Right hindlimb (tissue), 1 donor: ENCODE results near the gene AMPD1.

Experiments used
- DNase-seq: peaks from one replicate; pipeline ENCODE4 v3.0.0-alpha.2; 2018

Gene AMPD1

GRCh38 chr1:114694540-114695310 is 621 bp downstream of the AMPD1 start:
- no peak for DNase-seq

DNA sequence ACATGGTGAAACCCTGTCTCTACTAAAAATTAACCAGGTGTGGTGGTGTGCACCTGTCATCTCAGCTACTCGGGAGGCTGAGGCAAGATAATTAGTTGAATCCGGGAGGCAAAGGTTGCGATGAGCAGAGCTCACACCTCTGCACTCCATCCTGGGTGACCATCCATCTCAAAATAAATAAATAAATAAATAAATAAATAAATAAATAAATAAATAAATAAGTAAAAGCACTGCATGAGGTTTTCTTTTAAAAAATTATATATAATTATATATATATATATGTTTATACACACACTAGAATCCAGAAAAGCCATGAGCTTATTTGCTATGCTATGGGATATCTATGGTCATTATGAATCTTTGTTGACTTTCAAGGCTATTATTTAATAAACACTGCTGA is 2.4 kb downstream of the AMPD1 start:
- DNase-seq = no peak

DNA sequence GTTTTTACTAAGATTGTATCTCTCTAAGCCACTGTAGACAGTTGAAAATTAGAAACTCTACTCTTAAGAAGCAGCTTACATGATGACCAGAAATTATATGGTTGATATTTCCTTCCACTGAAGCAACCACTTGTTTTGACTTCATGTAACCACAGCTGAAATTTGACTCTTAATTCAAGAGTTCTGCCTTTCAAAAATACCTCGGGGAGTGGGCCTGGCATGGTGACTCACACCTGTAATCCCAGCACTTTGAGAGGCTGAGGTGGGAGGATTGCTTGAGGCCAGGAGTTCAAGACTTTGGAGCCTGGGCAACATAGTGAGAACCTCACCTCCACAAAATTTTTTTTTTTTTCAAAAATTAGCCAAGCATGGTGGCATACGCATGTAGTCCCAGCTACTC is 4.3 kb downstream of the AMPD1 start:
- DNase-seq = no peak

DNA sequence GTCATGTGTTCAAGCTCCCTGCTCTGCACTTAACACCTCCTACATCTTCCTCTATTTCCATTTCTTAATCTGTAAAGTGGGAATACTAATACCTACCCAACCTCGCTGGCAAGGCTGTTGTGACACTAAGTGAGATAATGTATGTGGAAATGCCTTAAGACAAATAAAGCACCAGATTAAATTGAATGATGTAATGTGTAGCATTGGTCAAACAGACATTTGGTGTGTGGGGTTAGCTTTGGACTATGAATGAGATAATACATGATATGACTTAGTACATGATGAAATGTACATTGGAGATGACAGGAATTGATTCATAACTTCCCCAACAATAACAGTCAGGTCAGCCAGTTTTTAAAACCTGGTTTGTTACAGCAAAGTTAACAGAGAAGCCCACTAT is 5.2 kb downstream of the AMPD1 start:
- no peak for DNase-seq

DNA sequence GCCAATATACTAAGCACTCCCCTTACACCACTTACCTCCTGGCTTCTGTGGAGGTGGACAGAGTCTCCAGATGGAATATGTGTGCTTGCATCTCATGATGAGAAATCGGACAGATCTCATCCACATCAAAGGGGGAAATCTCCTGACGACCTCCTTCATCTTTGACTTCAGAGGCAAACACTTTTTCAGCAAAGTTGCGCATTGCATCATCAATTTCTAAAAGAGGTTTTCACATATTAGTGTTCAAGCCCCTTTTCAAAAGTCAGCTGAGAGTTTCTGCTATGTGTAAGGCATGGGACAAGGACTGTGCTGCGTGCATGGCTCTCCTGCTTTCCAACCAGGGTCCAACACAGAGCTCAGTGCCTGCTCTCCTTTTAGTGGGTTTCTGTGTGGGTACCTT is 6.8 kb downstream of the AMPD1 start:
- no peak for DNase-seq

DNA sequence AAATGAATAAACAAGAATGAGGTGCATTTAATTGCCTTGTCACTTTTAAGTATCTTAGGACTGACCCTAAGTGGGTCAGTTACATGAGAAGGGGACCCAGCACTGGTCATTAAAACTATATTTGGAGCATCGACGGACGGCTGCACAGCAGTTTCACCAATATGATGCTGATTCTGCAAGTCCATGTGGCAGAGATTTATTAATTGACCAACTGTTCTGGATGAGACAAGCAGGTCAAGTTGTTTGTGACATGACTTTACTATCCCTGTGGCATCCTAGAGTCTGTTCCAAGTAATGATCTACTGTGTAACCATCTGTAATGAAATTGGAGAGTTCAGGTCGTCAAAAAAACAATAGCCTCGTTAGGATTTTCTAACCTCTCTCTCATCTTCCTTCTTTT is 9.5 kb downstream of the AMPD1 start:
- no peak for DNase-seq

DNA sequence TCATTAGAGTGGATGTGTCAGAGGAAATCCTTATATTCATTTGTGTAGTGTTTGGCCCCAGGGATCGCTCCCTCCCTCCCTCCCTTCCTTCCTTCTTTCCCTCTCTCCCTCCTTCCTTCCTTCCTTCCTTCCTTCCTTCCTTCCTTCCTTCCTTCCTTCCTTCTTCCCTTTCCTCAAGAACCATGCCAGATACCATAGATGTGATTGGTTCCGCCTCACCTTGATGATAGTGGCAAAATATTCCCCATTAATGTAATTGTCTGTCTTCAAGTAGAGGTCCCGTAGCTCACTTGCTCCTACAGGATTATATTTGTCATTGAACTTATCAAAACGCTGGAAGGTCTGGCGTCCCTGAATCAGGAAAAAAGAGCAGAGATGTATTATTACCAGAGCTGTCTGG is 17.7 kb downstream of the AMPD1 start:
- no peak for DNase-seq

DNA sequence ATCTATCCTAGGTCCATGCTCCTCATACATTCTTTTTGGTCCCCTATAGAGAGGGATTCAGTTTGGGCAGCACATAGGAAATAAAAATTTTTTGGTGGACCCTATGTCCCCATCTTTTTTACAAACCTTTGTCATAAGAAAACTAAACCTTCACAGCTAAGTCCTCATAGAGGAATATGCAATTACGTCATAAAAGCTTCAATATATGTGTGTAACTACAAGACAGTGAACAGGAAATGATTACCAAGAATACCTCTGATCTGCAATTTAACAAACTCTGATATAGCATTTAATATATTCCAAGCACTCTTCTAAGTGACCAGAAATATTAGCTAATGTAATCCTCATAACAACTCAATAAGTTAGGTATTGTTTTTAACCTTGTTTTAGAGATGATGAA is 19.2 kb downstream of the AMPD1 start:
- DNase-seq = no peak

DNA sequence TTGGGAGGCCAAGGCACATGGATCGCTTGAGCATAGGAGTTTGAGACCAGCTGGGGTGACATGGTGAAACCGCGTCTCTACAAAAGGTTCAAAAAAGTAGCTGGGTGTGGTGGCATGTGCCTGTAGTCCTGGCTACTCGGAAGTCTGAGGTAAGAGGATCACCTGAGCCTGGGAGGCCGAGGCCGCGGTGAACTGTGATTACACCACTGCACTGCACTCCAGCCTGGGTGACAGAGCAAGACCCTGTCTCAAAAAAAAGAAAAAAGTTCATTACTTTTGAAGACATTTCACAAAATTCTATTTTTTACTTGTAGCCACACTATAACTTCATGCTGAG is 23.4 kb downstream of the AMPD1 start:
- no peak for DNase-seq

GRCh38 chr1:114671011-114671938 is 24.1 kb downstream of the AMPD1 start:
- no peak for DNase-seq

GRCh38 chr1:114670083-114671010 is 25.0 kb downstream of the AMPD1 start:
- peak; percentile 96 for DNase-seq

DNA sequence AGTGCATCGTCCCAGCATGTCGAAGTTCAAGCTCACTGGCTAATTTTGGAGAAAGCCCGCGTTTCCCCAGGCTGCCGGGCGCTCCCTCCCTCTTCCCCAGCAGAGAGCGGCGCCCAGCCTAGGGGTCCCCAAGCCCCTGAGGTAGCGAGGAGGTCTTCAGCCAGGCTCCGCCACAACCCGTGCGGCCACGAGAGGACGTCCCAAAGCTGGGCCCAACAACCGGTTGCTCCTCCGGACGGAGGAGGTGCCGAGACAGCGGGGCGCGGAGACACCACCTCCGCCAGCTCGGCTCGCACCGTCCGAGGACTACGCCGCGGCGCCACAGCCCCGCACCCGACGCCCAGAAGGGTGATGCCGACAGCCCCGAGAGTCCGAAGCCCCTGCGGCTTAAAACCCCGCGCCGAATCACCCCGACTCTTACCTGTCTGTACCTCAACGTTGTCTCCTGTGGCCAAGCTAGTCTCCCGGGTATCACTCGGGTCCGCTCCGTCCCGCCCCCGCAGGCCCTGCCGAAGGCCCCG is 25.7 kb downstream of the AMPD1 start, which contains the start of gene DENND2C:
Gene DENND2C (minus strand): TSS at position 488 of the 521 bp plus-strand sequence. CDS start 44,065 bp downstream, outside the sequence.
- DNase-seq = no peak

GRCh38 chr1:114668784-114669561 is 26.4 kb downstream of the AMPD1 start:
- DNase-seq = no peak

DNA sequence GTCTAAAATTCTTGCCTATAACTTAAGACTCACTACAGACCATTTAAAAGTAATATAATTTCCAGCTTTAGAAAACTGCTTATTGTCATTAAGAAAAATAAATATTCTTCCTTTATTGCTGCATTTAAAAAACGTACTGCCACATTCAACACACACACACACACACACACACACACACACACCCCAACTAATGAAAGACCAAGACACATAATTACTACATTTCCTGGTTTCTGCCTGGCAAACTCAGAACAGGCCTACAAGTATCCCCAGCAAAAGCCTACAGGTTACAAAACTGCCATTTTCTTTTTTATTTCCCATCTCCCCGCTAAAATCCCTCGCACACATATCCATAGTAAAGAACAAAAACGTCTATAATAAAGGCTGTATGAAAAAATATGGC is 27.0 kb downstream of the AMPD1 start:
- no peak for DNase-seq

DNA sequence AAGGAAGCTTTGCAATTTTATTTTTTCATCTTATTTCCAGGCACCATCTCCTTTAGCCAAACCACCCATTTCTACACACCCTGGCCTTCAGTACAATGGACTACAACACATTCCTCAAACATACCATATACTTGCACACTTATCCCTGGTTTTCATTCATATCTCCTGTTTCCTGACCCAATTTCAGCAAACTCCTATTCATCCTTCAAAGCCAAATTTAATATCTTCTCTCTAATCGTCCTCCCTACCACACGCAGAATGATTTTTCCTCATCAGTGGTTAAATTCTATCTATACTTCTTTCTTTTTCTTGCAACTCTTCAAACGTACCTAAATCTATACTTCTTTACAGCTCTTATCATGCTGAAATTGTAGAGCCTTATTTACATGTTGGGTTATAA is 28.4 kb downstream of the AMPD1 start:
- DNase-seq = no peak

- DNase-seq = no peak
Observed at GRCh38 chr1:114660238-114660637, 35.1 kb downstream of the AMPD1 start.

DNA sequence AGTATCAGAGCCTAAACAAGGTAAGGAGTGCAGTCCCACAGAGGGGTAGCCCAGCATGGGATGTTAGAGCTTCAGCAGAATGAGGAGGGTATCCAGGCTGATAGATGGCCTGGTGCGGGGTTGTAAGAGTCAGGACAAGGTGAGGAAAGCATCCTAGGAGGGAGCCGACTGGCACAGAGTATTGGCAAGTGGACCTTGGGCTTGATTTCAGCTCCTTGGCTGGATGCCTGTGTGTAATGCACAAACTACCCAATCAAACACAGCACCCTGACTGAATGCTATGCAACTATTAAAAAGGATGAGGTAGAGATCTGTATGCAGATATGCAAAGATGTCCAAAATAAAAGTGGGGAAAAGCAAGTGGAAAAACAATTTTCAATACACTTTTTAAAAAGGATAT is 43.5 kb downstream of the AMPD1 start:
- DNase-seq = no peak

GRCh38 chr1:114648503-114648902 is 46.8 kb downstream of the AMPD1 start:
- DNase-seq = no peak

DNA sequence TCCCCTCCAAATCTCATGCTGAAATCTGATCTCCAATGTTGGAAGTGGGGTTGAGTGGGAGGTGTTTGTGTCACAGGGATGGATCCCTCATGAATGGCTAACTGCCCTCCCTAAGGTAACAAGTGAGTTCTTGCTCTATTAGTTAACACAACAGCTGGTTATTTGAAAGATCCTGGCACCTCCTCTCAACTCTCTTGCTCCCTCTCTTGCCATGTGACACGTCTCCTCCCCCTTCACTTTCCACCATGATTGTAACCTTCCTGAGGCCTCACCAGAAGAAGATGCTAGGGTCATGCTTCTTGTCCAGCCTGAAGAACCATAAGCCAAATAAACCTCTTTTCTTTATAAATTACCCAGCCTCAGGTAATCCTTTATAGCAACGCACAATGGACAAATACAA is 54.0 kb downstream of the AMPD1 start:
- DNase-seq = no peak

GRCh38 chr1:114638910-114639309 is 56.4 kb downstream of the AMPD1 start:
- no peak for DNase-seq

DNA sequence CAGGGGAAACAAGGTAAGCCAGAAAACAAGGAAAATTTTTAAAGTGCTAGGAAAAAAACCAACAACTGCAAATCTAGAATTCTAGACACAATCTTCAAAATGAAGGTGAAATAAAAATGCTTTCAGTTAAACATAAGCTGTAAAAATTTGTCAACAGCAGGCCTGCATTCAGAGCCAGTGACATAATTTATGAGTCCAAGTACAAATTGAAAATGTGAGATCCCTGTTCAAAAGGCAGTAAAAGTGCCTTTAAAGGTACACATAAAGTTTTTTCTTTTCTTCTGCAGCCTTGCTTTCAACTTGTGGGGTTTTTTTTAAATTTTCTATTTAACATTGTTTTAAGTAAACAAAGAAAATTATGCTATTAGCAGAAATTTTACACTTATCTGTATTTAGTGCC is 62.9 kb downstream of the AMPD1 start:
- DNase-seq = no peak

DNA sequence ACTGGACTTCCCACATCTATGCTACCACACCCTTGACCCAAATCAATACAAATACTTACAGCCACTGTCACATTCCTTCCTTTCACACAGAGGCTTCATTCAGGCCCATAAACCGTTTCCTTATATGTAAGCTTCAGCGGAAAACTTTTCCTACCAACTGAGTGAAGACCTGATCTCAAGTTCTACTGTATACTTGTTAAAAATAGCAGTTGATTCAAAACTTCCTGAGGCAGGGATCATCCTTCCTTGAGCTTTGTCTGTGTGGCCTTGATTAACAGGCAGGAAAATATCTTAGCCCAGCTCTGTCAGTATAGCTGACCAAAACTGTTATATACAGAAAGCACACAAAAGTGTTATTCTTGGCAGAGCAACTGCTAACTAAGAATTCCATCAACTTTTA is 68.2 kb downstream of the AMPD1 start:
- no peak for DNase-seq
